ENCODE results near the gene NAA16.
"Not testable (repeated sequence)": the region's sequence is repeated elsewhere in the genome, so short reads cannot be mapped to it uniquely, and the experiment has no call there.

The NAA16 gene

GRCh38 chr13:41411522-41411921 is 100.5 kb downstream of the NAA16 start:
- no peak for DNase-seq

GRCh38 chr13:41413872-41414271 is 102.8 kb downstream of the NAA16 start:
- no peak for DNase-seq

DNA sequence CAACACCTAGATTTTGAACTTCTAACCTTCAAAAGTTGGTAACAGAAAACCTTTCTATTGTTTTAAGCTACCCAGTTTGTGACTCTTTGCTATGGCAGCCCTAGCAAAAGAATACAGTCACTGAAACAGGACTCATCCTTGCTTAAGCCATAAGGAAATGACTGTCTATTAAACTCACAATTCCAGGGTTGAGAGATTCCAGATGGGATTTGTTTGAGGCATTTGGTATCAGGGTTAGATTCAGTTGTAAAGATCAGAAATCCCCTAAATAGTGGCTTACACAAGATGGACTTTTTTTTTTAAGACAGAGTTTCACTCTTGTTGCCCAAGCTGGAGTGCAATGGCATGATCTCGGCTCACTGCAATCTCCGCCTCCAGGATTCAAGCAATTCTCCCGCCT is 105.2 kb downstream of the NAA16 start:
- DNase-seq: no peak

DNA sequence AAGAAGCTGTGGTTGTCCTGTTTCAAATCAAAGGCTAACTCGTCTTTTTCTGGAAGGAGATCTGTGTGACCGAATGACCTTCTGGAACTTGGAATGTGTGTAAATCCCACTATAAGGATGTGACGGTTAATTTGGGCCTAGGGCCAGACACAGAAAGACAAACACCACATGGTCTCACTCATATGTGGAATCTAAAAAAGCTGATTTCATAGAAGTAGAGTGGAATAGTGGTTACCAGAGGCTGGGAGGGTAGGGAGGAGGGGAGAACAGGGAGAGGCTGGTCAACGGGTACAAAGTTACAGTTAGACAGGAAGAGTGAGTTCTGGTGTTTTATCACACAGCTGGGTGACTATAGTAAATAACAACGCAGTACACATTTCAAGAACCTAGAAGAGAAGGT is 107.0 kb downstream of the NAA16 start:
- no peak for DNase-seq

DNA sequence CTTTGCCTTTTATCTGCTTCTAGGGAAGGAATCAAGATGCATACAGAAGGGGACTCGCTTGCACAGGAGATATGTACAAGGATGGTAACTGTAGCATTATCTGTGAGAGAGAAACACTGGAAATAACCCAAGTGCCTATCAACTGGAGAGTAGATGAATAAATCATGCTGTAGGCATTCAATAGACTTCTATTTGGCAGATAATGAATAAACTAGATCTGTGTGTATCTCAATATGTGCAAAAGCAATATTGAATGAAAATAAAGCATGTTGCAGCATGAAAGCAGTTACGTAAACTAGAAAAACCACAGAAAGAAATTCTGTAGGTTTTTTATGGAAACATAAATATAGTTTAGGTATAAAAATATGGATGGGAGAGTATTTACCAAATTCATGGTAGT is 107.7 kb downstream of the NAA16 start:
- DNase-seq: no peak

DNA sequence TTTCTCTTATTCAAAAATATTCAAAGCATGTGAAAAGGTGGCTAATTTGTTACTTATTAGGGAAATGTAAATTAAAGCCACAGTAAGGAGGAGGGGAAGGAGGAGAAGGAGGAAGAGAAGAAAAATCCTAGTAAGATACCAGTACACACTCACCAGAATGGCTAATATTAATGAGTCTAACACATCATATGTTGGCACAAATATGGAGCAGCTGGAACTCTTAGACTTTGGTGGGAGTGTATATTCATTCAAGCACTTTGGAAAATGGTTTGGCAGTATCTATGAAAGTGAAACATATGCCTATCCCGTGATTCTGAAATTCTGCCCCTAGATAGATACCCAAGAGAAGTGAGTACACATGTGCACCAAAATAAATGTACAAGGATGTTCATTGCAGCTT is 108.1 kb downstream of the NAA16 start:
- DNase-seq: no peak

DNA sequence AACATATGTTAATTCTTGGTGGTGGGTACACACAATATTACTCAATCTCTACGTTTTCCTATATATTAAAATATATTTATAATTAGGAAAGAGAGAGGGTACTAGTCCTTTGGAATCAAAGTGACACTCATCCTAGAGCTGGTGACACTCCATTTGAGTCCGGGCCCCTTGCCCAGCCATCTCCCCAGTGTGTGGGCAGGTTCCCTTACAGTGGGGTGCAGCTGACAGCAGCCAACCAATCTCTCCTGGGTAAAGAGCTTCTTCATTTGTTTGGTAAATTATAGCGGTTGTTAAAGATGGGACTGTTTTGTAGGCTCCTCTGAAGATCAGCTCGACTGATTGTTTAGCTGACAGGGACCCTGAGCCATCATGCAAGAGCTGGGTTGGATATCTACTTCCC is 109.1 kb downstream of the NAA16 start:
- DNase-seq: no peak

GRCh38 chr13:41421330-41421729 is 110.3 kb downstream of the NAA16 start:
- not testable (repeated sequence) for DNase-seq

DNA sequence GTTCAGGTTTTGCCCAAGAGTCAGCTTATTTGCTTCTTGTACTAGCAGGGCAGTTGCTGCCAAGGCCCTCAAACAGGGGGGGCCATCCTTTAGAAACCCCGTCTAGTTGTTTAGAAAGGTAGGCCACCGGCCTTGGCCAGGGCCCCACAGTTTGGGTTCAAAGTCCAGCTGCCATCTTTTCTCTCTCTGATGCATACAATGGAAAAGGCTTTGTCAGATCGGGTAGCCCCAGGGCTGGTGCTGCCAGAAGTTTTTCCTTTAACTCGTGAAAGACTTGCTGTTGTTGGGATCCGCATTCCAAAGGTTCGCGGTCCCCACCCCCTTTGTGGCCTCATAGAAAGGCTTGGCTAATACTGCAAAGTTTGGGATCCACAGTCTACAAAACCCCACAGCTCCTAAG is 110.9 kb downstream of the NAA16 start:
- DNase-seq: not testable (repeated sequence)

GRCh38 chr13:41423259-41423658 is 112.2 kb downstream of the NAA16 start:
- DNase-seq: not testable (repeated sequence)

DNA sequence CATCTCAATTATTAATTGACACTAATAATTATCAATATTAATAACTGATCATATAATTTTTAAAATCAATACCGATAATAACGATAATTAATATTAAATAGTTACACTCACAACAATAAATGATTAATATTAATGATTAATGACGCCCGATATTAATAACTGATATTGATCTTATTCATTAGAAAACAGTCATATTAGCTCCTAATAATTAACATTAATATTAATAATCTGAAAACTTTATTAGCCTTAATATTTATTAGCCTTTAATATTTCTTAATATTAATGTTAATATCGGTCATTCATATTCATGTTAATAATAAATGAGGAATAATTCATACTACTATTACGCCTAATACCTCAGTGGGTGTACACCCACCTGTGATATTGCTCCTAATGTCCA is 113.6 kb downstream of the NAA16 start:
- not testable (repeated sequence) for DNase-seq

DNA sequence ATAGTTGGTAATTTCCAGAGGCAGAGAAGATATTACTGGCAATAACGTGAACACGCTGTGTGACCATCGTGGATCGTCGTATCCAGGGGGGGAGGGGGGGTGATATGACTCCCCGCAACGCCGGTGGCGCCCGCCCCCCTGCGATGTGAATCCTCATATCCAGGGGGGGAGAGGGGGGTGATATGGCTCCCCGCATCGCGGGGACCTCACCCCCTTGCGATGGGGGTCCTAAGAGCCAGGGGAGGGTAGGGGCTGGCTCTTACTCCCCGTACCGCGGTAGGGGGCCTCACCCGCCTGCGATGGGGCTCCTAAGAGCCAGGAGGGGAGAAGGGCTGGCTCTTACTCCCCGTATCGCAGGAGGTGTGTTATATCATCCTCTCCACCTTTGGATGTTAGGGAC is 115.0 kb downstream of the NAA16 start:
- DNase-seq: no peak
